Measurements from ENCODE around the gene MNT.

MNT gene

DNA sequence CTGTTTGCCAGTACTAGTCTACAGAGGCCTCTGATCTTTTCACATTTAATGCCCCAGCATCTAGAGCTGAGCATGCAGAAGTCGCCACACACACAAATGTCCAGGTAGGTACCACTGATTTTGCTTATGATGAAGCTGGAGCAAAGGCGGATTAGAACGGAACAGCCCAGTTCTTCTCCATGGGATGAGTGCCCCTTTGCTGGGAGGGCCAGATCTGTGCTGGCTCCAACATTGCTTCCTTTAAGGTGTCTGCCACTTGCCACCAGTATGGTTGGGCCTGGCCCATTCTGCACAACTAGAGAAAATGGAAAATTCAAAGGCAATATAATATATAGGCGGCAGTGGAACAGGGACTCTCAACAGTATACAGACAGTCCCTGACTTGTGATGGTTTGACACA is 2.2 kb upstream of the MNT start:
- WGBS, 2 experiments, result 92 to 94% methylated on average over 4 of the region's 4 CpGs
- Histone ChIP-seq H3K27me3 (ENCODE audit: control insufficient read depth, insufficient read depth, low read length, poor library complexity, severe bottlenecking) (peaks cover 5% of the 10 kb centered on the region), H3K36me3 (ENCODE audit: control insufficient read depth, insufficient read depth, low read length) (no peaks in the 10 kb centered on the region), H3K27ac (ENCODE audit: insufficient read depth, low read depth, low read length, poor library complexity, severe bottlenecking) (no peak overlapping the region), H3K4me1 (ENCODE audit: control insufficient read depth, insufficient read depth, low read length) (peaks cover 19% of the 10 kb centered on the region), H3K9me3 (ENCODE audit: control insufficient read depth, low read length) (no peaks in the 10 kb centered on the region), H3K4me3 (ENCODE audit: insufficient read depth, low read depth, low read length) (no peak overlapping the region)

DNA sequence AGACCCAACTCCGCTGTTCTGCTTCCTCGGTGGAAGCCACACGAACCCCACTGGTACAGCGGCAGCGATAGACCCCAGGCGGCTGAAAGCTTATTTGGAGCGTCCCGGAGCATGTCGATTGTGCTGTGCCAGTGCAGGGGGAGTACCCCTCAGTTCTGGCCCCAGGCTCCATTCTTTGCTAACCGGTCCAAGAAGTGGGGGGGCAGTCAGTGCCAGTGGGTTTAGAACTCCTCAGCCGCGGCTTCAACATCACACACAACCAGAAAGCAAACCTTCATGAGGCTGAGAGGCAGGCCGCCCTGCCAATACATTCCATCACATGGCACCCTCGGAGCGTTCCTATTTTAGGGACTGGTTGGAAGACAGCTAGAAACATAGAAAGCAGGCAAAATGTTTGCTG is 1.7 kb upstream of the MNT start:
- WGBS, 2 experiments, result 28 to 34% methylated on average over 15 of the region's 15 CpGs
- peaks cover 5% of the 10 kb centered on the region for H3K27me3 ChIP-seq (ENCODE audit: control insufficient read depth, insufficient read depth, low read length, poor library complexity, severe bottlenecking)
- peak overlapping the region; percentile 53 for H3K27ac ChIP-seq (ENCODE audit: insufficient read depth, low read depth, low read length, poor library complexity, severe bottlenecking)
- H3K36me3 ChIP-seq (ENCODE audit: control insufficient read depth, insufficient read depth, low read length), result no peaks in the 10 kb centered on the region
- H3K9me3 ChIP-seq (ENCODE audit: control insufficient read depth, low read length), result no peaks in the 10 kb centered on the region
- peaks cover 23% of the 10 kb centered on the region for H3K4me1 ChIP-seq (ENCODE audit: control insufficient read depth, insufficient read depth, low read length)
- peak overlapping the region; percentile 47 for H3K4me3 ChIP-seq (ENCODE audit: insufficient read depth, low read depth, low read length)

- WGBS, 2 experiments, result 0% methylated on average over 72 of the region's 72 CpGs
- H3K27me3 ChIP-seq (ENCODE audit: control insufficient read depth, insufficient read depth, low read length, poor library complexity, severe bottlenecking), result peaks cover 5% of the 10 kb centered on the region
- H3K4me1 ChIP-seq (ENCODE audit: control insufficient read depth, insufficient read depth, low read length), result peaks cover 26% of the 10 kb centered on the region
- H3K27ac ChIP-seq (ENCODE audit: insufficient read depth, low read depth, low read length, poor library complexity, severe bottlenecking), result peak overlapping the region; percentile 94
- peak overlapping the region; percentile 95 for H3K4me3 ChIP-seq (ENCODE audit: insufficient read depth, low read depth, low read length)
- H3K36me3 ChIP-seq (ENCODE audit: control insufficient read depth, insufficient read depth, low read length), result no peaks in the 10 kb centered on the region
- no peaks in the 10 kb centered on the region for H3K9me3 ChIP-seq (ENCODE audit: control insufficient read depth, low read length)
These were observed 764 bp upstream of the MNT start for GRCh38 chr17:2401426-2402221.

DNA sequence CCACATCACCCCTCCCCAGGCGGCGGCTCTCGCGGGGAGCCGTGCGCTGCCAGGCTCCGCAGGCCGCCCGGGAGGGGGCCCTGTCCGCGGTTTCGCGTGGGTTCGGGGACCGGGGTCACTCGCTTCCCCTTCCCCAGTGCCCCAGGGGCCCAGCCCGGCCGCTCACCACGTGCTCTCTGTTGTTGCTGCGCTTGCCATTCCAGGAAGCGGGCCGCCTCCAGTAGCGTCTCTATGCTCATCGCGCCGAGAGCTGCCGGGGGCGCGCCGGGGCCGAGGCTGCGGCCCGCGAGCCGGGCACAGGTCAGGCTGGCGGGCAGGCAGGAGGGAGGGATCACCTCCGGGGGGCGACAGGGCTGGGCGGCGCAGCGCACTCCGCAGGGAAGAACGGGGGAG is 390 bp downstream of the MNT start:
- H3K36me3 ChIP-seq (ENCODE audit: control insufficient read depth, insufficient read depth, low read length), result no peaks in the 10 kb centered on the region
- H3K4me3 ChIP-seq (ENCODE audit: insufficient read depth, low read depth, low read length), result peak overlapping the region; percentile 95
- peaks cover 5% of the 10 kb centered on the region for H3K27me3 ChIP-seq (ENCODE audit: control insufficient read depth, insufficient read depth, low read length, poor library complexity, severe bottlenecking)
- H3K4me1 ChIP-seq (ENCODE audit: control insufficient read depth, insufficient read depth, low read length), result peaks cover 38% of the 10 kb centered on the region
- WGBS, 2 experiments, result 0% methylated on average over 42 of the region's 43 CpGs
- peak overlapping the region; percentile 95 for H3K27ac ChIP-seq (ENCODE audit: insufficient read depth, low read depth, low read length, poor library complexity, severe bottlenecking)
- no peaks in the 10 kb centered on the region for H3K9me3 ChIP-seq (ENCODE audit: control insufficient read depth, low read length)

GRCh38 chr17:2399572-2400473 is 1.0 kb downstream of the MNT start:
- H3K36me3 ChIP-seq (ENCODE audit: control insufficient read depth, insufficient read depth, low read length), result no peaks in the 10 kb centered on the region
- H3K27ac ChIP-seq (ENCODE audit: insufficient read depth, low read depth, low read length, poor library complexity, severe bottlenecking), result peak overlapping the region; percentile 95
- WGBS, 2 experiments, result 0% methylated on average over 82 of the region's 82 CpGs
- peaks cover 44% of the 10 kb centered on the region for H3K4me1 ChIP-seq (ENCODE audit: control insufficient read depth, insufficient read depth, low read length)
- H3K9me3 ChIP-seq (ENCODE audit: control insufficient read depth, low read length), result no peaks in the 10 kb centered on the region
- H3K27me3 ChIP-seq (ENCODE audit: control insufficient read depth, insufficient read depth, low read length, poor library complexity, severe bottlenecking), result peaks cover 5% of the 10 kb centered on the region
- H3K4me3 ChIP-seq (ENCODE audit: insufficient read depth, low read depth, low read length), result peak overlapping the region; percentile 95

DNA sequence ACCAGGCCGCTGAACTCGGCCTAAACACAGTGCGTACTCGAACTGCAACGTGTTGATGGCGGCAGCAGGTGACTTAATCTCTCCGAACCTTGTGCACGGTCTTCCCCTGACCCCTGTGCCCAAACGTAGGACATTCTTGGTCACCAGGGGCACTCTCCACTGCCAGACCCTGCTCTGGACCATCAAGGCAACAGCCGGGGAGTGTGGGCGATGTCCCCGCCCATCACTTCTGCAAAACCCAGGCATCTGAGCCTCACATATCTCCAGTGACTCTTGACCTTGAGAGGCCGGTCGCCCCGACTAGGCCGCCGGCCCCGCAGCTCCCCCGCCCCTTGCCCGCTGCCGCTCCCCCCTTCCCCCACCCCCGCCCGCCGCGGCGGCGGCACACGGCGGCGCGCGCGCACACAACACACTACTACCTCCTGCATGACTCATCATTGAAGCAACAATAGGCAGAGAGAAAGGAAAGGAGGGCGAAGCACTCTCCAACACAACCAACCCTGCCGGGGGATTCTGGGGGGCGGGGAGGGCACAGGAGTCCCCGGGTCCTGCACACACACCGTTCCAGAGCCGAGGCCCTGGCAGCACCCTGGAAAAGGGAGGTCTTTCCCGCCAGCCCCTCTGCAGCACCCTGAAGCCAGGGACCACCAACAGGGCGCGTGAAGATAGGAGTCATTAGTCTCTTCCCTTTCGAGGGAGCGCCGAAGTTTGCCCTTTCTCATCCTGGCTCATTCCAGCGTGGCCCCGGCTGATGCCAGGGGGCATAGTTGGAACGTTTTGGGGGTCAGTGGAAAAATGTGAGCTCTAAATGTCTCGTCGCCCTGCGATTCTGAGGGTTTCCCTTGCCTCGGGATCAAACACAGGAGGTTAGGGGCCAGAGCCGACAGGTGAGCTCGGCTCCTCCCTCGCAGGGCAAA is 1.9 kb downstream of the MNT start:
- peaks cover 5% of the 10 kb centered on the region for H3K27me3 ChIP-seq (ENCODE audit: control insufficient read depth, insufficient read depth, low read length, poor library complexity, severe bottlenecking)
- peak overlapping the region; percentile 95 for H3K27ac ChIP-seq (ENCODE audit: insufficient read depth, low read depth, low read length, poor library complexity, severe bottlenecking)
- H3K4me3 ChIP-seq (ENCODE audit: insufficient read depth, low read depth, low read length), result peak overlapping the region; percentile 95
- no peaks in the 10 kb centered on the region for H3K36me3 ChIP-seq (ENCODE audit: control insufficient read depth, insufficient read depth, low read length)
- peaks cover 53% of the 10 kb centered on the region for H3K4me1 ChIP-seq (ENCODE audit: control insufficient read depth, insufficient read depth, low read length)
- WGBS, 2 experiments, result 6% methylated on average over 48 to 50 of the region's 55 CpGs
- H3K9me3 ChIP-seq (ENCODE audit: control insufficient read depth, low read length), result no peaks in the 10 kb centered on the region

- H3K4me3 ChIP-seq (ENCODE audit: insufficient read depth, low read depth, low read length), result peak overlapping the region; percentile 95
- peaks cover 5% of the 10 kb centered on the region for H3K27me3 ChIP-seq (ENCODE audit: control insufficient read depth, insufficient read depth, low read length, poor library complexity, severe bottlenecking)
- no peaks in the 10 kb centered on the region for H3K36me3 ChIP-seq (ENCODE audit: control insufficient read depth, insufficient read depth, low read length)
- 82 to 83% methylated on average over 10 of the region's 10 CpGs for WGBS, 2 experiments
- no peak overlapping the region for H3K27ac ChIP-seq (ENCODE audit: insufficient read depth, low read depth, low read length, poor library complexity, severe bottlenecking)
- H3K4me1 ChIP-seq (ENCODE audit: control insufficient read depth, insufficient read depth, low read length), result peaks cover 54% of the 10 kb centered on the region
- no peaks in the 10 kb centered on the region for H3K9me3 ChIP-seq (ENCODE audit: control insufficient read depth, low read length)
These were observed 2.7 kb downstream of the MNT start for GRCh38 chr17:2398182-2398581.

DNA sequence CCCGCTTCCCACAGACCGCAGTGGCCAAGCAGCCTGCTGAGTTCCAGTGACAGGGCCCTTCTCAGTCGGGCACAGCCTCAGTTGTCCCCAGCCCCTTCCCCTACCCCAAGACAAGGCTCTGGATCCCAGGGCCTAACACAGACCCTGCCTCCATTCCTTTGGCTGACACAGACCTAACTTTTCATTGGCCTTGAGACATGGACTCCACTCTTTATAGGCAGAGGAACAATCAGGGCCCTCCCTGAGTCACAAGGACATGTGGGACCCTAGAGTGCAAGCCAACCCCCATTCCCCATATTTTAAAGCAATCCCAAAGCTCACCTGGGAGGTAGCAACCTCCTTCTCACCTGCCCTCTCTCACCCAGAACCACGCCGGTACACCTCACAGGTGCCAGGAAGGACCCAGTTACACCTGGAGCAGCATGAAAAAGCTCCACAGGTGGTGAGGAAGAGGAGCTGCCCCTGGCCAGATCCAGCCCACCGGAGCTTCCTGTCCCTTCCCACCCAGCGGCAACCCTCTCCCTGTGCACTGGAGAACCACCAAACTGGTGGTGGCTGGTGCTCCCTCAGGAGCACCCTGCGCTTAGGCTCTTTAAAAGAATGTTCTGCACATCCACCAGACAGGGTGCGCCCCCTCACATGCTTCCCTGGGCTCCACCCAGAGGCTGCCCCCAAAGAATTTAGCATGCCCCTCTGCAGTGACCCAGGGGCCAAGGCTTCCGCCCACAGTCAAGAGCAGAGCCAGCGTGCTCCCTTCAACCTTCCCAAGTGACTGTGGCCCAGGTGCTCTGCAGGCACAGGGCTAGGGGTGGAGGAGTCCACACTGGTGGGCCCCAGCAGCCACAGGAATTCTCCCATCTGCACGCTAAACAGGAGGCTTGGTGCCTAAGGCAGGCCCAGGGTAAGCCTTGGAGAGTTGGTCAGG is 3.4 kb downstream of the MNT start:
- H3K27ac ChIP-seq (ENCODE audit: insufficient read depth, low read depth, low read length, poor library complexity, severe bottlenecking), result peak overlapping the region; percentile 55
- H3K27me3 ChIP-seq (ENCODE audit: control insufficient read depth, insufficient read depth, low read length, poor library complexity, severe bottlenecking), result peaks cover 5% of the 10 kb centered on the region
- H3K36me3 ChIP-seq (ENCODE audit: control insufficient read depth, insufficient read depth, low read length), result no peaks in the 10 kb centered on the region
- no peak overlapping the region for H3K4me3 ChIP-seq (ENCODE audit: insufficient read depth, low read depth, low read length)
- H3K4me1 ChIP-seq (ENCODE audit: control insufficient read depth, insufficient read depth, low read length), result peaks cover 48% of the 10 kb centered on the region
- no peaks in the 10 kb centered on the region for H3K9me3 ChIP-seq (ENCODE audit: control insufficient read depth, low read length)
- 78 to 79% methylated on average over 12 of the region's 12 CpGs for WGBS, 2 experiments

Measured in ectodermal cell (in vitro differentiated cells).